K562 (cell line): ENCODE measurements around the gene TCFL5.

Experiments
- GABPA ChIP-seq: fragments of 200-800 bp; sonication (Bioruptor generic); conservative IDR thresholded peaks from 2 replicates; pipeline ENCODE4 v1.6.1; 2016; ENCODE audit warnings: low read depth, missing genetic modification characterization, missing compliant biosample characterization
- KLF10 ChIP-seq: fragments of 250-450 bp; sonication (Bioruptor Pico); IDR thresholded peaks from 2 replicates; pipeline ENCODE4 v1.6.1; 2021; ENCODE audit warnings: matching md5 sums
- MAFF ChIP-seq: IDR thresholded peaks from 2 replicates; pipeline ENCODE4 v1.6.1; 2012; ENCODE audit warnings: low read length, improper control_type of control experiment
- MAFK ChIP-seq: IDR thresholded peaks from 2 replicates; pipeline ENCODE4 v1.6.1; 2011; ENCODE audit warnings: low read length, improper control_type of control experiment
- NCOA2 ChIP-seq, 2 experiments: fragments of 450-650 bp; IDR thresholded peaks; 2 replicates each; pipeline ENCODE4 v1.6.1; 2018; ENCODE audit warnings: mild to moderate bottlenecking in 2 of 2, moderate library complexity in 1 of 2; ENCODE audit not compliant: partially characterized antibody in 2 of 2
- POLR2A ChIP-seq: fragments of 450-650 bp; conservative IDR thresholded peaks from 2 replicates; pipeline ENCODE4 v1.6.1; 2016
- TF ChIP-seq, protein P1 (sequence below): fragments of 450-650 bp; IDR thresholded peaks from 2 replicates; pipeline ENCODE4 v1.6.1; 2016; ENCODE audit warnings: low read depth

DNA sequence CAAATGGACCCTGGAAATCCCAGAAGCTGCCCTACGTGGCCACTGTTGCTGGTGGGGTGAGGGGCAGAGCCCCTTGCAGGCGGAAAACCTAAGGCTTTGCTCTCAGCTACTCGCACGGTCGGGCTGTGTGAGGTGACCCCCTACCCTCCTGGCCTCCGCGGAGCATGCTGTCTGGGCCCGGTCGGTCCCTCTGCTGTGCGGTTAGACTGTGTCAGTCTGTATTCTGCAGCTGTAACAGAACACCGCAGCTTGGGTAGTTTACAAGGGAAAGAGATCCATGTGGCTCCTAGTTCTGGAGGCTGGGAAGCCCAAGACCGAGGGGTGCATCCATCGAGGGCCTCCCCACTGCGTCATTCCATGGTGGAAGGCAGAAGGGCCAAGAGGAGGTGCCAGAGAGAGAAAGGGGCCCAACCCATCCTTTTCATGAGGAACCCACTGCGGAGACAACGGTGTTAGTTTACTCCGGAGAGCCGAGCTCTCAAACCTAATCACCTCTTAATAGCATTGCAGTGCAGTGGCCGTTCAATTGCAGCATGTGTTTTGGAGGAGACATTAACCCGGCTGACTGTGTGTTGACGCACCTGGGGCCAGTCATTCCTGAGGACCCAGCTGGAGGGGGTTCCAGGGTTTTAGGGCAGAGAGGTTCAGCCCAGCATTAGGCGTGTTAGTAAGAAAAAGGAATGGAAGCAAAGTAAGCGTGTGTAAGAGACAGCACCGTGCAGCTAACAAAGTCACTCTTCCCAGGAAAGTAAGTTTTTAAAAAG, 26.5 kb downstream of the TCFL5 start:
- TF ChIP-seq POLR2A (no peak), NCOA2 (IDR thresholded peaks at IDR 0.05; ENCODE audit: partially characterized antibody in 2 of 2) (no peak), MAFF (no peak), GABPA (tag) (no peak), MAFK (no peak), KLF10 (no peak)
- TF ChIP-seq, protein P1, sequence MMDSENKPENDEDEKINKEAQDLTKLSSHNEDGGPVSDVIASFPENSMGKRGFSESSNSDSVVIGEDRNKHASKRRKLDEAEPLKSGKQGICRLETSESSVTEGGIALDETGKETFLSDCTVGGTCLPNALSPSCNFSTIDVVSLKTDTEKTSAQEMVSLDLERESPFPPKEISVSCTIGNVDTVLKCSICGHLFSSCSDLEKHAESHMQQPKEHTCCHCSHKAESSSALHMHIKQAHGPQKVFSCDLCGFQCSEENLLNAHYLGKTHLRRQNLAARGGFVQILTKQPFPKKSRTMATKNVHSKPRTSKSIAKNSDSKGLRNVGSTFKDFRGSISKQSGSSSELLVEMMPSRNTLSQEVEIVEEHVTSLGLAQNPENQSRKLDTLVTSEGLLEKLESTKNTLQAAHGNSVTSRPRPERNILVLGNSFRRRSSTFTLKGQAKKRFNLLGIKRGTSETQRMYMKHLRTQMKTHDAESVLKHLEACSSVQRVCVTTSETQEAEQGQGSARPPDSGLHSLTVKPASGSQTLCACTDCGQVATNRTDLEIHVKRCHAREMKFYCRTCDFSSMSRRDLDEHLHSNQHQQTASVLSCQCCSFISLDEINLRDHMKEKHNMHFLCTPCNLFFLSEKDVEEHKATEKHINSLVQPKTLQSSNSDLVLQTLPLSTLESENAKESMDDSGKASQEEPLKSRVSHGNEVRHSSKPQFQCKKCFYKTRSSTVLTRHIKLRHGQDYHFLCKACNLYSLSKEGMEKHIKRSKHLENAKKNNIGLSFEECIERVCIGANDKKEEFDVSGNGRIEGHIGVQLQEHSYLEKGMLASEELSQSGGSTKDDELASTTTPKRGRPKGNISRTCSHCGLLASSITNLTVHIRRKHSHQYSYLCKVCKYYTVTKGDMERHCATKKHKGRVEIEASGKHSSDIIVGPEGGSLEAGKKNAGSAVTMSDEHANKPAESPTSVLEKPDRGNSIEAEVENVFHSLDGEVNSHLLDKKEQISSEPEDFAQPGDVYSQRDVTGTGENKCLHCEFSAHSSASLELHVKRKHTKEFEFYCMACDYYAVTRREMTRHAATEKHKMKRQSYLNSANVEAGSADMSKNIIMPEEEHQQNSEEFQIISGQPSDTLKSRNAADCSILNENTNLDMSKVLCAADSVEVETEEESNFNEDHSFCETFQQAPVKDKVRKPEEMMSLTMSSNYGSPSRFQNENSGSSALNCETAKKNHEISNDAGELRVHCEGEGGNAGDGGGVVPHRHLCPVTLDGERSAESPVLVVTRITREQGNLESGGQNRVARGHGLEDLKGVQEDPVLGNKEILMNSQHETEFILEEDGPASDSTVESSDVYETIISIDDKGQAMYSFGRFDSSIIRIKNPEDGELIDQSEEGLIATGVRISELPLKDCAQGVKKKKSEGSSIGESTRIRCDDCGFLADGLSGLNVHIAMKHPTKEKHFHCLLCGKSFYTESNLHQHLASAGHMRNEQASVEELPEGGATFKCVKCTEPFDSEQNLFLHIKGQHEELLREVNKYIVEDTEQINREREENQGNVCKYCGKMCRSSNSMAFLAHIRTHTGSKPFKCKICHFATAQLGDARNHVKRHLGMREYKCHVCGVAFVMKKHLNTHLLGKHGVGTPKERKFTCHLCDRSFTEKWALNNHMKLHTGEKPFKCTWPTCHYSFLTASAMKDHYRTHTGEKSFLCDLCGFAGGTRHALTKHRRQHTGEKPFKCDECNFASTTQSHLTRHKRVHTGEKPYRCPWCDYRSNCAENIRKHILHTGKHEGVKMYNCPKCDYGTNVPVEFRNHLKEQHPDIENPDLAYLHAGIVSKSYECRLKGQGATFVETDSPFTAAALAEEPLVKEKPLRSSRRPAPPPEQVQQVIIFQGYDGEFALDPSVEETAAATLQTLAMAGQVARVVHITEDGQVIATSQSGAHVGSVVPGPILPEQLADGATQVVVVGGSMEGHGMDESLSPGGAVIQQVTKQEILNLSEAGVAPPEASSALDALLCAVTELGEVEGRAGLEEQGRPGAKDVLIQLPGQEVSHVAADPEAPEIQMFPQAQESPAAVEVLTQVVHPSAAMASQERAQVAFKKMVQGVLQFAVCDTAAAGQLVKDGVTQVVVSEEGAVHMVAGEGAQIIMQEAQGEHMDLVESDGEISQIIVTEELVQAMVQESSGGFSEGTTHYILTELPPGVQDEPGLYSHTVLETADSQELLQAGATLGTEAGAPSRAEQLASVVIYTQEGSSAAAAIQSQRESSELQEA: no peak
